ENCODE data around the gene FILIP1L. TPM values are rescaled to one million over a fixed set of nuclear protein-coding genes. Genes with fewer than 3 reads are reported as not detected.

FILIP1L gene
- total RNA-seq, 1 donor from 2014 or later: 1.5 TPM

DNA sequence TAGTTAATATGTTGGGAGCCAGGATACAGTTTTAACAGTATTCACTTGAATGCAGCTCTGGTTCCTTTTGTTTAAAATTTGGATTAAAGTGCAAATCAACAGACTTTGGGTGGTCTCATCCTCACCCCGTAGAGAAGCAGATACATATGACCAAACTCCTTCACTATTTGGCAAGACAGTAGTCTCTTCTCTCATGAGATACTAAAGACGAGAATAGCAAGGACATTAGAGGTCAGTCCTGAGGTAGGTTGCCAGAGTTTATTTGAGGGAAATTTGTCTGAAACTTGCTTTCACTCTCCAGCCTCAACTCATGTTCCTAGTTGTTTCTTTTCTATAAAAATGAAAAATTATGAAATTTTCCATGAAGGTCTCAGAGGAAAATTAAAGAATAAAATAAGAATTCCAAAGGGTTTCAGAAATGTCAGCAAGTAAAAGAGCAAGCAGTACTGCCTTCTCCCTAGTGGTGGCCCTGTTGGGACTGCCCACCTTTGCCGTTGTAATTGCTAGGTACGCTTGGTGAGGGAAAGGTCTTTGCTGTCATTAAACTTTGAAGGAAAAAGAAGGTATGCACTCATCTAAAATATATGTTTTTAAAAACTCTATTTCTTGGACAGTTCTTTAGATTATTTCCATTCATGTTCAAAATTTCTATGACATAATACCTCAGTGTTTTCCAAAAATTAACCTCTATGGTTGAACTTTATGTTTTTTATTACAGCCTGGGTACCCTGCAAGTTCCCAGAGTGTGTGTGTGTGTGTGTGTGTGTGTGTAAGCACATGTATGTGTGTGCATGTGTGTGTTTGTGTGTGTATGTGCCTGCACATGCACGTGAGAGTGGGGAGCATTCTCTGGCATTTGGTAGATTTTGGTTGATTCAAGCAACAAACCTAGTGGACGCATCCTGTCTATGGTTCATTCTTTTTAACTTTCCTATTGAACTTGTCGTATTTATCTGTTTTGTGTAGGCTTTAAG is 185.2 kb downstream of the FILIP1L start:
- Mint-ChIP-seq H3K4me3 (no peak overlapping the region), H3K9me3 (no peaks in the 10 kb centered on the region), H3K27ac (no peak overlapping the region), H3K36me3 (ENCODE audit: low read depth) (peaks cover 8% of the 10 kb centered on the region), H3K4me1 (no peaks in the 10 kb centered on the region), H3K27me3 (no peaks in the 10 kb centered on the region)
- TF ChIP-seq, protein P1, sequence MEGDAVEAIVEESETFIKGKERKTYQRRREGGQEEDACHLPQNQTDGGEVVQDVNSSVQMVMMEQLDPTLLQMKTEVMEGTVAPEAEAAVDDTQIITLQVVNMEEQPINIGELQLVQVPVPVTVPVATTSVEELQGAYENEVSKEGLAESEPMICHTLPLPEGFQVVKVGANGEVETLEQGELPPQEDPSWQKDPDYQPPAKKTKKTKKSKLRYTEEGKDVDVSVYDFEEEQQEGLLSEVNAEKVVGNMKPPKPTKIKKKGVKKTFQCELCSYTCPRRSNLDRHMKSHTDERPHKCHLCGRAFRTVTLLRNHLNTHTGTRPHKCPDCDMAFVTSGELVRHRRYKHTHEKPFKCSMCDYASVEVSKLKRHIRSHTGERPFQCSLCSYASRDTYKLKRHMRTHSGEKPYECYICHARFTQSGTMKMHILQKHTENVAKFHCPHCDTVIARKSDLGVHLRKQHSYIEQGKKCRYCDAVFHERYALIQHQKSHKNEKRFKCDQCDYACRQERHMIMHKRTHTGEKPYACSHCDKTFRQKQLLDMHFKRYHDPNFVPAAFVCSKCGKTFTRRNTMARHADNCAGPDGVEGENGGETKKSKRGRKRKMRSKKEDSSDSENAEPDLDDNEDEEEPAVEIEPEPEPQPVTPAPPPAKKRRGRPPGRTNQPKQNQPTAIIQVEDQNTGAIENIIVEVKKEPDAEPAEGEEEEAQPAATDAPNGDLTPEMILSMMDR (IDR thresholded peaks at IDR 0.05): no peak
- ChIA-PET POLR2A (no interaction called here), CTCF (no interaction called here)
- intact Hi-C loops (cut with micrococcal nuclease): no loop called here
- ATAC-seq (ENCODE audit: low read depth) (no peak), DNase-seq (no peak)

DNA sequence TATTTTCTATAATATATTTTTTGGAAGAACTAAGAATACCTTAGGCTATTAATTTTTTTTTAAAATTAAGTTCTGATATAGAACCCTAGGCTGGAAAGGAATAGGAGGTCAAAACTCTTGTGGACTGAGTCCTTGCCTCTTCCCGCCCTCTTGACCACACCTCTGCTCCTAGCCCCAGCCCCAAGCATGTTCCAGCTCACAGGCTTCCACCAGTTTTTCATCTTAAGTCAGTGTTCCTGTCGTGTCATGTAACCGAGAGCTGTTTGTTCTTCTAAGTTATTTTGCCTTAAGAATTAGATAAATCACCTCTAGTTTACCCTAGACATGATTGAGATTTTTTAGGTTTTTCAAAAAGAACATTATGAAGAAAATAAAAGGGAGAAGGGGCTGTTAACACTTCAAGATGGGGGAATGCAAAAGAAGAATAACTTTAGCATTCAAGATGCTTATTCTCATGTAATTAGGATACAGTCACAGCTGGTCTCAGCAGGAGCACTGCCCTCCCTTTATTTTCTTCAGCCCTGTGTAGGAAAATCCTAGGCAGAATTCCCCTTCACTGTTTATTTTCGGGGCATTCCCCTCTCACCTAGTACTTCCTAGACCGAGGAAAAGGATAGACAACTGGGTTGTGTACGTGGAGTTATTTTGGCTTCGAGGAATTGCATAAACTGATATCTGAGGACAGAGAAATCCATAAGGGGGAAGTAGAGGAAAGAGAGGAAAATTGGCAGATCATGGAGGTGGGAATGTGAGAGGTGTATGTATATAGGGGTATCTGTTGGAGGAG is 186.4 kb downstream of the FILIP1L start:
- TF ChIP-seq, protein P1 (IDR thresholded peaks at IDR 0.05): no peak
- intact Hi-C loops (cut with micrococcal nuclease): no loop called here
- Mint-ChIP-seq H3K27ac (no peak overlapping the region), H3K4me1 (no peaks in the 10 kb centered on the region), H3K9me3 (no peaks in the 10 kb centered on the region), H3K4me3 (no peak overlapping the region), H3K36me3 (ENCODE audit: low read depth) (peaks cover 4% of the 10 kb centered on the region), H3K27me3 (no peaks in the 10 kb centered on the region)
- CTCF ChIA-PET: no interaction called here
- POLR2A ChIA-PET: no interaction called here
- no peak for DNase-seq
- no peak for ATAC-seq (ENCODE audit: low read depth)

DNA sequence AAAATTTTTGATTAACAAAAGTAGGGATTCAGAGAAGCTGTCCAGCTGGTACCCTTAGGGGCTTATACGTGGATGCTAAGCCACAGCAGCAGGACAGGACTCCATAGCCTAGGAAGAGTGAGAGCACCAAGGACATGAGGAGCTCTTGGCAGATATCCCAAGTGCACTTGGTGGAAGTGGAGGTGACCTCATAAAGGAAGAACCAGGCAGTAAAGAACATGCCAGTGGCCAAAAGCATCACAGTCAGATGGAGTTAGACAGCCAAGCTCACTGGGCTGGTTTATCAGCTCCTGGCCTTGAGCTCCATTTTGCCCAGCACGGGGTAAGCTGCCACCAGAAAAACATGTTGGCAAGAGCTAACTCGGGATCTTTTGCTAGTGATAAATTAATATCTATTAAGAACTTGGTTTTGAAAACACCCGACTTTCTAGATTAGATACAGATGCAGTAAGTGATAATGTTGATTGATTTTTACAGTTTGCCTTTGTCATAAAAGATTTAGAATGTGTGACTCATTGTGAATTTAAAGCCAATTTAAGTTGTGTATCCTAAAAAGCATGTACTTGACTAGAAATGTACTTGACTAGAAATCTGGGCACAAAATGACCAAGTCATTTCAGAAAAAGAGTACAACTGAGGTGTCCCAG is 188.6 kb downstream of the FILIP1L start:
- no peaks in the 10 kb centered on the region for H3K27me3 Mint-ChIP-seq
- no peak for DNase-seq
- H3K4me3 Mint-ChIP-seq: no peak overlapping the region
- ChIA-PET CTCF (no interaction called here), POLR2A (no interaction called here)
- no peak for ATAC-seq (ENCODE audit: low read depth)
- no peaks in the 10 kb centered on the region for H3K9me3 Mint-ChIP-seq
- no peak overlapping the region for H3K27ac Mint-ChIP-seq
- intact Hi-C loops (cut with micrococcal nuclease): no loop called here
- peaks cover 3% of the 10 kb centered on the region for H3K36me3 Mint-ChIP-seq (ENCODE audit: low read depth)
- peaks cover 7% of the 10 kb centered on the region for H3K4me1 Mint-ChIP-seq
- TF ChIP-seq, protein P1 (IDR thresholded peaks at IDR 0.05): no peak

DNA sequence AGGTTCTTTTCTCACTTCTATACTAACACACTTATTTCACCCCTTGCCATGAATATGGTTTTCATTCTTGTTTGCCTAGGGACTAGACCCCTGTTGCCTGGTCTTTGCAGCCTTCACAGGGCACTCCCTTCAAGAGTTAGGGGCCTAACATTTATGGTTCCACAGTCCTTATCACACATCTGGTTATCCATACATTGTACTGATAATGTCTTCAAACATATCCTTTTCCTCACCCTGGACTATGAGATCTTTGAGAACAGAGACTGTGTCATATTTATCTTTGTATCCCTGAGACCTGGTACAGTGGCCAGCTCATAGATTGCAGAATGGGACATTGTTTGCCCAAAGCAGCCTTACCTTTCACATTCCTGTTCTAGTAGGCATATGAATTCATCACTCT is 190.4 kb downstream of the FILIP1L start:
- Mint-ChIP-seq H3K9me3 (no peaks in the 10 kb centered on the region), H3K27ac (no peak overlapping the region), H3K4me3 (no peak overlapping the region), H3K36me3 (ENCODE audit: low read depth) (peaks cover 3% of the 10 kb centered on the region), H3K4me1 (peaks cover 12% of the 10 kb centered on the region), H3K27me3 (no peaks in the 10 kb centered on the region)
- ATAC-seq (ENCODE audit: low read depth) (no peak), DNase-seq (no peak)
- CTCF ChIA-PET: no interaction called here
- POLR2A ChIA-PET: no interaction called here
- TF ChIP-seq, protein P1 (IDR thresholded peaks at IDR 0.05): no peak
- intact Hi-C loops (cut with micrococcal nuclease): no loop called here

DNA sequence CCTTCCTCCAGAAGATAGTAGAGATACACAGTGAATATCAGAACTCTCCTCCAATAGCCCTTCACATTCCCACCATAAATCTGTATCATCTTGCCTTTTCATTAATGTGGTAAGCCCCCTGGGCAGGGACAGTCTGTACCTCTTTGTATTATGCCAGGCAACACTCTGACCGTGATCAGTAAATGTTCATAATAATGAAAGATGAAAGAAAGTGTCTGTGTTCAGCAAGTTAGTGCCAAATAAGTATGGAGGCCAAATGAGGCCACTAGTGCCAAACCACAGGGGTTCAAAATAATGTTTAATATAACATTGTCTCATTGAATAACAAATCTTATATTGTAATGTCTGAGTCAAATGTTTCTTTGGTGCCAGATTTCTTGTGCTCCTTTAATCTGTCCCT is 192.3 kb downstream of the FILIP1L start:
- ChIA-PET CTCF (no interaction called here), POLR2A (no interaction called here)
- H3K9me3 Mint-ChIP-seq: no peaks in the 10 kb centered on the region
- ATAC-seq (ENCODE audit: low read depth) (no peak), DNase-seq (no peak)
- H3K27ac Mint-ChIP-seq: no peak overlapping the region
- TF ChIP-seq, protein P1 (IDR thresholded peaks at IDR 0.05): no peak
- peaks cover 12% of the 10 kb centered on the region for H3K4me1 Mint-ChIP-seq
- intact Hi-C loops (cut with micrococcal nuclease): no loop called here
- H3K4me3 Mint-ChIP-seq: no peak overlapping the region
- no peaks in the 10 kb centered on the region for H3K27me3 Mint-ChIP-seq
- peaks cover 3% of the 10 kb centered on the region for H3K36me3 Mint-ChIP-seq (ENCODE audit: low read depth)
